ENCODE results near the gene ETV6.
"Not testable (repeated sequence)": the region's sequence is repeated elsewhere in the genome, so short reads cannot be mapped to it uniquely, and the experiment has no call there.

The ETV6 gene

GRCh38 chr12:11615481-11615880 lies 34.0 kb upstream of the ETV6 start:
- no peak overlapping the region for H3K27ac ChIP-seq
- H3K9me3 ChIP-seq (ENCODE audit: severe bottlenecking), result no peaks in the 10 kb centered on the region
- no peak for TF ChIP-seq CTCF (IDR thresholded peaks at IDR 0.05; ENCODE audit: low read depth, low read length)
- no peaks in the 10 kb centered on the region for H3K36me3 ChIP-seq
- H3K27me3 ChIP-seq (ENCODE audit: insufficient read depth, low read depth, severe bottlenecking), result no peaks in the 10 kb centered on the region
- DNase-seq, result no peak
- no peak overlapping the region for H3K4me3 ChIP-seq (ENCODE audit: low read depth, low read length)

- TF ChIP-seq CTCF (IDR thresholded peaks at IDR 0.05; ENCODE audit: low read depth, low read length), result no peak
- Histone ChIP-seq H3K4me3 (ENCODE audit: low read depth, low read length) (no peak overlapping the region), H3K27me3 (ENCODE audit: insufficient read depth, low read depth, severe bottlenecking) (no peaks in the 10 kb centered on the region), H3K36me3 (no peaks in the 10 kb centered on the region), H3K9me3 (ENCODE audit: severe bottlenecking) (no peaks in the 10 kb centered on the region), H3K27ac (no peak overlapping the region)
- DNase-seq, result no peak
Observed at GRCh38 chr12:11618046-11618445, 31.4 kb upstream of the ETV6 start.

- no peak overlapping the region for H3K27ac ChIP-seq
- DNase-seq, result no peak
Observed at GRCh38 chr12:11621797-11622423, 27.6 kb upstream of the ETV6 start.

GRCh38 chr12:11622876-11623281 lies 26.6 kb upstream of the ETV6 start:
- no peak for DNase-seq
- TF ChIP-seq CTCF (IDR thresholded peaks at IDR 0.05; ENCODE audit: low read depth, low read length), result peak; percentile 6; the same call in 1 of the 2 replicates
- no peaks in the 10 kb centered on the region for H3K27me3 ChIP-seq (ENCODE audit: insufficient read depth, low read depth, severe bottlenecking)

More at GRCh38 chr12:11621797-11622423, 27.6 kb upstream of the ETV6 start:
- no peaks in the 10 kb centered on the region for H3K36me3 ChIP-seq
- no peaks in the 10 kb centered on the region for H3K9me3 ChIP-seq (ENCODE audit: severe bottlenecking)
- no peaks in the 10 kb centered on the region for H3K27me3 ChIP-seq (ENCODE audit: insufficient read depth, low read depth, severe bottlenecking)
- TF ChIP-seq CTCF (IDR thresholded peaks at IDR 0.05; ENCODE audit: low read depth, low read length), result 0 out of 2 replicates have a peak, but pooled peaks have one; percentile 13
- no peak overlapping the region for H3K4me3 ChIP-seq (ENCODE audit: low read depth, low read length)

GRCh38 chr12:11623382-11623781 lies 26.1 kb upstream of the ETV6 start:
- Histone ChIP-seq H3K36me3 (no peaks in the 10 kb centered on the region), H3K27me3 (ENCODE audit: insufficient read depth, low read depth, severe bottlenecking) (no peaks in the 10 kb centered on the region), H3K4me3 (ENCODE audit: low read depth, low read length) (no peak overlapping the region), H3K9me3 (ENCODE audit: severe bottlenecking) (no peaks in the 10 kb centered on the region), H3K27ac (no peak overlapping the region)
- DNase-seq, result no peak
- TF ChIP-seq CTCF (IDR thresholded peaks at IDR 0.05; ENCODE audit: low read depth, low read length), result no peak

More at GRCh38 chr12:11622876-11623281, 26.6 kb upstream of the ETV6 start:
- Histone ChIP-seq H3K36me3 (no peaks in the 10 kb centered on the region), H3K27ac (no peak overlapping the region), H3K4me3 (ENCODE audit: low read depth, low read length) (no peak overlapping the region), H3K9me3 (ENCODE audit: severe bottlenecking) (no peaks in the 10 kb centered on the region)

- no peak for DNase-seq
- no peak overlapping the region for H3K27ac ChIP-seq
- H3K36me3 ChIP-seq, result no peaks in the 10 kb centered on the region
- no peak overlapping the region for H3K4me3 ChIP-seq (ENCODE audit: low read depth, low read length)
- TF ChIP-seq CTCF (IDR thresholded peaks at IDR 0.05; ENCODE audit: low read depth, low read length), result no peak
- no peaks in the 10 kb centered on the region for H3K27me3 ChIP-seq (ENCODE audit: insufficient read depth, low read depth, severe bottlenecking)
- H3K9me3 ChIP-seq (ENCODE audit: severe bottlenecking), result no peaks in the 10 kb centered on the region
Observed at GRCh38 chr12:11624116-11624515, 25.4 kb upstream of the ETV6 start.

GRCh38 chr12:11627709-11628108 lies 21.8 kb upstream of the ETV6 start:
- H3K36me3 ChIP-seq; H3K4me3 ChIP-seq (ENCODE audit: low read depth, low read length); H3K27me3 ChIP-seq (ENCODE audit: insufficient read depth, low read depth, severe bottlenecking); H3K9me3 ChIP-seq (ENCODE audit: severe bottlenecking); H3K27ac ChIP-seq; DNase-seq: not testable (repeated sequence)
